Measurements from ENCODE around the gene CPT1C.

- TF ChIP-seq, protein P1, sequence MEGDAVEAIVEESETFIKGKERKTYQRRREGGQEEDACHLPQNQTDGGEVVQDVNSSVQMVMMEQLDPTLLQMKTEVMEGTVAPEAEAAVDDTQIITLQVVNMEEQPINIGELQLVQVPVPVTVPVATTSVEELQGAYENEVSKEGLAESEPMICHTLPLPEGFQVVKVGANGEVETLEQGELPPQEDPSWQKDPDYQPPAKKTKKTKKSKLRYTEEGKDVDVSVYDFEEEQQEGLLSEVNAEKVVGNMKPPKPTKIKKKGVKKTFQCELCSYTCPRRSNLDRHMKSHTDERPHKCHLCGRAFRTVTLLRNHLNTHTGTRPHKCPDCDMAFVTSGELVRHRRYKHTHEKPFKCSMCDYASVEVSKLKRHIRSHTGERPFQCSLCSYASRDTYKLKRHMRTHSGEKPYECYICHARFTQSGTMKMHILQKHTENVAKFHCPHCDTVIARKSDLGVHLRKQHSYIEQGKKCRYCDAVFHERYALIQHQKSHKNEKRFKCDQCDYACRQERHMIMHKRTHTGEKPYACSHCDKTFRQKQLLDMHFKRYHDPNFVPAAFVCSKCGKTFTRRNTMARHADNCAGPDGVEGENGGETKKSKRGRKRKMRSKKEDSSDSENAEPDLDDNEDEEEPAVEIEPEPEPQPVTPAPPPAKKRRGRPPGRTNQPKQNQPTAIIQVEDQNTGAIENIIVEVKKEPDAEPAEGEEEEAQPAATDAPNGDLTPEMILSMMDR (IDR thresholded peaks at IDR 0.05; ENCODE audit: low read depth, low read length, missing input control), result no peak
- TF ChIP-seq MAX (IDR thresholded peaks at IDR 0.05) (no peak), EGR1 (IDR thresholded peaks at IDR 0.05; ENCODE audit: low read depth in 2 of 2) (no peak), FOXA1 (IDR thresholded peaks at IDR 0.05) (no peak), YY1 (IDR thresholded peaks at IDR 0.05) (no peak)
- TF ChIP-seq, protein P2, sequence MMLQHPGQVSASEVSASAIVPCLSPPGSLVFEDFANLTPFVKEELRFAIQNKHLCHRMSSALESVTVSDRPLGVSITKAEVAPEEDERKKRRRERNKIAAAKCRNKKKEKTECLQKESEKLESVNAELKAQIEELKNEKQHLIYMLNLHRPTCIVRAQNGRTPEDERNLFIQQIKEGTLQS (IDR thresholded peaks at IDR 0.05), result no peak
Observed at GRCh38 chr19:49763230-49763629, 72.3 kb downstream of the CPT1C start, which contains the start of gene TSKS.

All from liver (tissue), 3 donors.